Activated CD8-positive, alpha-beta memory T cell treated with anti-CD3 and anti-CD28 coated beads, Interleukin-2, amount 10 ng/mL, durations not matched to agents 7 days and 5 days (primary cell): ENCODE measurements around the gene SP140. TPM values are rescaled to one million over a fixed set of nuclear protein-coding genes. Genes with fewer than 3 reads are reported as not detected.

Experiments used
- ATAC-seq: fragments of 150-1000 bp; cut with Tn5 transposase; one replicate; pipeline ENCODE4 v1.10.0; 2021; ENCODE audit warnings: moderate library complexity
- CTCF ChIA-PET: fragments of 350-600 bp; sonication (Branson Sonifier 250); formaldehyde crosslinking; loops from one replicate; lab custom pipeline; 2021; ENCODE audit warnings: antibody characterized with exemption; lab: Charles Lee
- DNase-seq: peaks from one replicate; pipeline ENCODE4 v3.0.0-alpha.2; 2020
- H3K27ac Mint-ChIP-seq: one replicate; pipeline ENCODE4 v1.8.0; 2021; ENCODE audit warnings: mild to moderate bottlenecking, mixed read lengths
- H3K27me3 Mint-ChIP-seq: one replicate; pipeline ENCODE4 v1.8.0; 2021; ENCODE audit warnings: mixed read lengths
- H3K36me3 Mint-ChIP-seq: one replicate; pipeline ENCODE4 v1.8.0; 2021; ENCODE audit warnings: mild to moderate bottlenecking, mixed read lengths
- H3K4me1 Mint-ChIP-seq: one replicate; pipeline ENCODE4 v1.8.0; 2021; ENCODE audit warnings: mixed read lengths
- H3K4me3 Mint-ChIP-seq: one replicate; pipeline ENCODE4 v1.8.0; 2021; ENCODE audit warnings: mild to moderate bottlenecking, moderate library complexity, mixed read lengths
- H3K9me3 Mint-ChIP-seq: one replicate; pipeline ENCODE4 v1.8.0; 2022; ENCODE audit warnings: low read depth, mixed read lengths
- total RNA-seq, 2 experiments: library from RNA; stranded (reverse); gene quantifications; one replicate each; pipeline ENCODE4 v1.2.3, GENCODE V29; 2021

The SP140 gene
- total RNA-seq, 2 experiments from 2014 or later: 132 to 142 TPM

GRCh38 chr2:230346921-230347533, 121.5 kb downstream of the SP140 start:
- Mint-ChIP-seq H3K36me3 (peaks cover 80% of the 10 kb centered on the region), H3K27me3 (no peaks in the 10 kb centered on the region), H3K27ac (peak overlapping the region; percentile 96), H3K9me3 (peaks cover 32% of the 10 kb centered on the region), H3K4me3 (no peak overlapping the region), H3K4me1 (peaks cover 80% of the 10 kb centered on the region)
- peak; percentile 10 for ATAC-seq
- no peak for DNase-seq
- CTCF ChIA-PET: interaction anchor here (0.8 to 2.9 kb wide), 4 partner anchors 15 to 227 kb away, joined by 3 to 12 read pairs (median 4); partner anchors contain the start of gene SP140L

- DNase-seq (peak; percentile 71), ATAC-seq (peak; percentile 79)
- peaks cover 29% of the 10 kb centered on the region for H3K9me3 Mint-ChIP-seq
- H3K36me3 Mint-ChIP-seq: peaks cover 76% of the 10 kb centered on the region
- peak overlapping the region; percentile 66 for H3K4me3 Mint-ChIP-seq
- H3K27me3 Mint-ChIP-seq: no peaks in the 10 kb centered on the region
- CTCF ChIA-PET: interaction anchor here (1.3 to 2.9 kb wide), 4 partner anchors 14 to 227 kb away, joined by 3 to 12 read pairs (median 4); partner anchors contain the start of gene SP140L
- peaks cover 72% of the 10 kb centered on the region for H3K4me1 Mint-ChIP-seq
- H3K27ac Mint-ChIP-seq: peak overlapping the region; percentile 96
These were observed 122.2 kb downstream of the SP140 start for GRCh38 chr2:230347659-230348305.

- Mint-ChIP-seq H3K36me3 (peaks cover 69% of the 10 kb centered on the region), H3K4me3 (peak overlapping the region; percentile 66), H3K27me3 (no peaks in the 10 kb centered on the region), H3K9me3 (peaks cover 25% of the 10 kb centered on the region), H3K4me1 (peaks cover 62% of the 10 kb centered on the region), H3K27ac (peak overlapping the region; percentile 96)
- DNase-seq (no peak), ATAC-seq (peak; percentile 54)
- CTCF ChIA-PET: interaction anchor here (1.3 to 2.9 kb wide), 2 partner anchors 13 to 22 kb away, joined by 3 to 12 read pairs; partner anchors contain the start of gene SP140L
These were observed 123.3 kb downstream of the SP140 start for GRCh38 chr2:230348787-230349186.

- Mint-ChIP-seq H3K27me3 (no peaks in the 10 kb centered on the region), H3K36me3 (peaks cover 66% of the 10 kb centered on the region), H3K4me1 (peaks cover 17% of the 10 kb centered on the region), H3K9me3 (peaks cover 4% of the 10 kb centered on the region), H3K27ac (no peak overlapping the region), H3K4me3 (no peak overlapping the region)
- DNase-seq (no peak), ATAC-seq (no peak)
- CTCF ChIA-PET: no interaction called here
These were observed 130.5 kb downstream of the SP140 start for GRCh38 chr2:230356084-230356483.

GRCh38 chr2:230358305-230358704, 132.8 kb downstream of the SP140 start:
- no peak for DNase-seq
- no peak for ATAC-seq
- H3K4me1 Mint-ChIP-seq: peaks cover 36% of the 10 kb centered on the region
- CTCF ChIA-PET: no interaction called here
- no peak overlapping the region for H3K27ac Mint-ChIP-seq
- H3K27me3 Mint-ChIP-seq: no peaks in the 10 kb centered on the region
- H3K9me3 Mint-ChIP-seq: peaks cover 2% of the 10 kb centered on the region
- peaks cover 75% of the 10 kb centered on the region for H3K36me3 Mint-ChIP-seq
- no peak overlapping the region for H3K4me3 Mint-ChIP-seq

- Mint-ChIP-seq H3K4me1 (peaks cover 31% of the 10 kb centered on the region), H3K4me3 (no peak overlapping the region), H3K9me3 (peaks cover 5% of the 10 kb centered on the region), H3K27me3 (no peaks in the 10 kb centered on the region), H3K27ac (no peak overlapping the region), H3K36me3 (peaks cover 82% of the 10 kb centered on the region)
- ATAC-seq (no peak), DNase-seq (no peak)
- CTCF ChIA-PET: interaction anchor here (1.3 to 1.8 kb wide), 2 partner anchors 10 to 14 kb away, joined by 4 read pairs; no protein-coding TSS in a partner anchor
These were observed 134.5 kb downstream of the SP140 start for GRCh38 chr2:230360028-230360427.

- H3K27ac Mint-ChIP-seq: peak overlapping the region; percentile 73
- no peaks in the 10 kb centered on the region for H3K27me3 Mint-ChIP-seq
- peak overlapping the region; percentile 16 for H3K4me3 Mint-ChIP-seq
- peaks cover 5% of the 10 kb centered on the region for H3K9me3 Mint-ChIP-seq
- CTCF ChIA-PET: interaction anchor here (0.8 to 1.1 kb wide), 3 partner anchors 12 to 437 kb away, joined by 3 read pairs; no protein-coding TSS in a partner anchor
- peaks cover 32% of the 10 kb centered on the region for H3K4me1 Mint-ChIP-seq
- DNase-seq (no peak), ATAC-seq (peak; percentile 69)
- peaks cover 85% of the 10 kb centered on the region for H3K36me3 Mint-ChIP-seq
These were observed 136.6 kb downstream of the SP140 start for GRCh38 chr2:230362030-230362691.

Other genes starting within 250 kb of the SP140 start
- under 1 TPM; 0.47 TPM for gene SLC16A14, start 156.8 kb upstream of the SP140 start, total RNA-seq
- 100 to 1,000 TPM; 111 to 148 TPM for gene SP110, start 5.8 kb upstream of the SP140 start, total RNA-seq
- 10 to 100 TPM; 61.4 to 84.4 TPM for gene SP140L, start 101.5 kb downstream of the SP140 start, total RNA-seq
- gene SP100, start 190.5 kb downstream of the SP140 start, total RNA-seq: 100 to 1,000 TPM; 255 to 385 TPM